Erythroblast (primary cell): ENCODE results near the gene TNFRSF13B.
"Not testable (repeated sequence)": the region's sequence is repeated elsewhere in the genome, so short reads cannot be mapped to it uniquely, and the experiment has no call there.

Experiments
- GATA1 ChIP-seq: IDR thresholded peaks from 2 replicates; pipeline ENCODE4 v1.6.1; 2011; ENCODE audit warnings: low read depth, mild to moderate bottlenecking, control low read depth, low read length, moderate library complexity
- POLR2A ChIP-seq: IDR thresholded peaks from 2 replicates; pipeline ENCODE4 v1.6.1; 2011; ENCODE audit warnings: mild to moderate bottlenecking, low read length

- TF ChIP-seq POLR2A, GATA1: not testable (repeated sequence)
Measured at GRCh38 chr17:16996726-16997125, 24.8 kb upstream of the TNFRSF13B start.
